H9 (cell line): Measurements from ENCODE around the gene SCCPDH. TPM values are rescaled to one million over a fixed set of nuclear protein-coding genes. Genes with fewer than 3 reads are reported as not detected.

Experiments
- DNase-seq: peaks from one replicate; pipeline ENCODE4 v3.0.0-alpha.2; 2017
- H2AFZ ChIP-seq: one replicate; pipeline ENCODE4 v1.6.1; 2013; ENCODE audit warnings: mild to moderate bottlenecking, low read length, control low read depth, moderate library complexity
- H2AK5ac ChIP-seq: 2 replicates; pipeline ENCODE4 v1.6.1; 2013; ENCODE audit warnings: low read length, control low read depth, mixed read lengths; ENCODE audit not compliant: insufficient read length
- H2BK120ac ChIP-seq: one replicate; pipeline ENCODE4 v1.6.1; 2013; ENCODE audit warnings: low read depth, mild to moderate bottlenecking, low read length, control low read depth, inconsistent platforms; ENCODE audit not compliant: poor library complexity, severe bottlenecking
- H2BK12ac ChIP-seq: 2 replicates; pipeline ENCODE4 v1.6.1; 2013; ENCODE audit warnings: low read length, control low read depth, mixed read lengths, low read depth; ENCODE audit not compliant: insufficient read length
- H2BK15ac ChIP-seq: 2 replicates; pipeline ENCODE4 v1.6.1; 2013; ENCODE audit warnings: low read depth, low read length, control low read depth
- H2BK20ac ChIP-seq: one replicate; pipeline ENCODE4 v1.6.1; 2013; ENCODE audit warnings: low read depth, mild to moderate bottlenecking, low read length, control low read depth, inconsistent platforms; ENCODE audit not compliant: poor library complexity, severe bottlenecking
- H2BK5ac ChIP-seq: 2 replicates; pipeline ENCODE4 v1.6.1; 2013; ENCODE audit warnings: low read length, control low read depth, mixed read lengths; ENCODE audit not compliant: insufficient read length
- H3K14ac ChIP-seq: 2 replicates; pipeline ENCODE4 v1.6.1; 2013; ENCODE audit warnings: low read length, control low read depth; ENCODE audit not compliant: insufficient read depth
- H3K18ac ChIP-seq: 2 replicates; pipeline ENCODE4 v1.6.1; 2013; ENCODE audit warnings: low read depth, mild to moderate bottlenecking, mixed read lengths, low read length, control low read depth; ENCODE audit not compliant: insufficient read length
- H3K23ac ChIP-seq: 2 replicates; pipeline ENCODE4 v1.6.1; 2013; ENCODE audit warnings: low read length, control low read depth, mixed read lengths, low read depth; ENCODE audit not compliant: insufficient read length
- H3K23me2 ChIP-seq: 2 replicates; pipeline ENCODE4 v1.6.1; 2013; ENCODE audit warnings: low read depth, mild to moderate bottlenecking, mixed read lengths, low read length, control low read depth; ENCODE audit not compliant: insufficient read length, poor library complexity, severe bottlenecking
- H3K27ac ChIP-seq: 2 replicates; pipeline ENCODE4 v1.5.1; 2013; ENCODE audit warnings: low read length, control low read depth, mixed read lengths, low read depth; ENCODE audit not compliant: insufficient read length
- H3K27me3 ChIP-seq: 2 replicates; pipeline ENCODE4 v1.6.1; 2013; ENCODE audit warnings: low read length, control low read depth, inconsistent platforms; ENCODE audit not compliant: insufficient read depth
- H3K4ac ChIP-seq: 2 replicates; pipeline ENCODE4 v1.6.1; 2013; ENCODE audit warnings: low read depth, mild to moderate bottlenecking, control low read depth, inconsistent platforms, low read length, moderate library complexity
- H3K4me1 ChIP-seq: 2 replicates; pipeline ENCODE4 v1.6.1; 2013; ENCODE audit warnings: low read length, control low read depth, inconsistent platforms; ENCODE audit not compliant: insufficient read depth
- H3K4me2 ChIP-seq: 2 replicates; pipeline ENCODE4 v1.6.1; 2013; ENCODE audit warnings: low read length, control low read depth, mixed read lengths; ENCODE audit not compliant: insufficient read length, insufficient read depth
- H3K56ac ChIP-seq: 2 replicates; pipeline ENCODE4 v1.6.1; 2013; ENCODE audit warnings: low read depth, mild to moderate bottlenecking, mixed read lengths, low read length, control low read depth; ENCODE audit not compliant: insufficient read length
- H3K79me1 ChIP-seq: 2 replicates; pipeline ENCODE4 v1.6.1; 2013; ENCODE audit warnings: low read depth, mild to moderate bottlenecking, moderate library complexity, low read length, control low read depth, inconsistent platforms; ENCODE audit not compliant: insufficient read depth, poor library complexity, severe bottlenecking
- H3K79me2 ChIP-seq: 2 replicates; pipeline ENCODE4 v1.6.1; 2013; ENCODE audit warnings: low read length, control low read depth, inconsistent platforms; ENCODE audit not compliant: insufficient read depth
- H3K9ac ChIP-seq: 2 replicates; pipeline ENCODE4 v1.6.1; 2013; ENCODE audit warnings: low read length, control low read depth, mixed read lengths; ENCODE audit not compliant: insufficient read length; ENCODE audit errors: extremely low read depth
- H3K9me3 ChIP-seq: one replicate; pipeline ENCODE4 v1.6.1; 2013; ENCODE audit warnings: low read depth, low read length, inconsistent platforms; ENCODE audit not compliant: control insufficient read depth
- H3T11ph ChIP-seq: one replicate; pipeline ENCODE4 v1.6.1; 2013; ENCODE audit warnings: mild to moderate bottlenecking, low read length, control low read depth, inconsistent platforms
- H4K20me1 ChIP-seq: one replicate; pipeline ENCODE4 v1.6.1; 2013; ENCODE audit not compliant: control insufficient read depth, insufficient read length, insufficient read depth
- H4K5ac ChIP-seq: 2 replicates; pipeline ENCODE4 v1.6.1; 2013; ENCODE audit warnings: low read depth, mild to moderate bottlenecking, mixed read lengths, low read length, control low read depth; ENCODE audit not compliant: insufficient read length
- H4K8ac ChIP-seq: replicated peaks from 2 replicates; pipeline ENCODE4 v1.6.1; 2013; ENCODE audit warnings: low read length, control low read depth, mixed read lengths, low read depth; ENCODE audit not compliant: insufficient read length
- H4K91ac ChIP-seq: 2 replicates; pipeline ENCODE4 v1.6.1; 2013; ENCODE audit warnings: low read depth, mild to moderate bottlenecking, moderate library complexity, mixed read lengths, low read length, control low read depth; ENCODE audit not compliant: insufficient read length
- H3K27ac Mint-ChIP-seq, 3 experiments: 2 replicates in 2 of 3; 3 replicates in 1 of 3; pipeline ENCODE4 v1.8.0; 2020 to 2021; ENCODE audit warnings: mixed read lengths in 3 of 3, mild to moderate bottlenecking in 1 of 3, moderate library complexity in 1 of 3
- H3K27me3 Mint-ChIP-seq: 2 replicates; pipeline ENCODE4 v1.8.0; 2021; ENCODE audit warnings: low read depth, mild to moderate bottlenecking, moderate library complexity, mixed read lengths
- H3K36me3 Mint-ChIP-seq, 3 experiments: 2 replicates in 2 of 3; 3 replicates in 1 of 3; pipeline ENCODE4 v1.8.0; 2020 to 2021; ENCODE audit warnings: low read depth in 3 of 3, mixed read lengths in 3 of 3; ENCODE audit not compliant: insufficient read depth in 1 of 3
- H3K4me1 Mint-ChIP-seq, 2 experiments: 2 replicates each; pipeline ENCODE4 v1.8.0; 2020; ENCODE audit warnings: mixed read lengths in 2 of 2
- H3K4me3 Mint-ChIP-seq, 2 experiments: 2 replicates in 1 of 2; 3 replicates in 1 of 2; pipeline ENCODE4 v1.8.0; 2020 to 2021; ENCODE audit warnings: mild to moderate bottlenecking in 2 of 2, mixed read lengths in 2 of 2, moderate library complexity in 1 of 2
- H3K9me3 Mint-ChIP-seq, 2 experiments: 2 replicates in 1 of 2; 3 replicates in 1 of 2; pipeline ENCODE4 v1.8.0; 2020; ENCODE audit warnings: mild to moderate bottlenecking in 2 of 2, mixed read lengths in 2 of 2, moderate library complexity in 1 of 2
- CTCF ChIP-seq: fragments of 200-600 bp; sonication (generic); conservative IDR thresholded peaks from 3 replicates; pipeline ENCODE4 v1.8.0; 2021; ENCODE audit warnings: antibody characterized with exemption, mild to moderate bottlenecking
- WGBS: extraction: QIAGEN DNeasy Blood & Tissue Kit; methylation state at CpG from one replicate; pipeline ENCODE4 v1.1.7; 2013; ENCODE audit warnings: missing lambda C conversion rate, low lambda C conversion rate, mixed read lengths; ENCODE audit not compliant: insufficient read length; ENCODE audit errors: extremely low coverage; 5-methylcytosine and 5-hydroxymethylcytosine counted together
- total RNA-seq: library from RNA; stranded (reverse); gene quantifications from 2 replicates; pipeline ENCODE4 v1.2.1, GENCODE V29; 2021

The SCCPDH gene
- total RNA-seq, 1 experiment from 2014 or later: 20.7 TPM

GRCh38 chr1:246791303-246791918, 67.2 kb downstream of the SCCPDH start:
- Mint-ChIP-seq H3K27ac (no peak overlapping the region), H3K9me3 (peaks cover 0 to 4% of the 10 kb centered on the region in 2 experiments; a peak in 1 of 5 replicates), H3K4me3 (no peak overlapping the region), H3K27me3 (peaks cover 5% of the 10 kb centered on the region; the same call in 1 of the 2 replicates), H3K36me3 (peaks cover 0 to 2% (median 0%) of the 10 kb centered on the region in 3 experiments; a peak in 1 of 7 replicates), H3K4me1 (peaks cover 24 to 48% of the 10 kb centered on the region in 2 experiments)
- Histone ChIP-seq H3K4me1 (peaks cover 13% of the 10 kb centered on the region; the same call in 1 of the 2 replicates), H3K9ac (no peak overlapping the region), H2BK5ac (no peak overlapping the region), H2BK12ac (no peak overlapping the region), H3K18ac (no peak overlapping the region), H2BK15ac (no peak overlapping the region), H3K79me2 (no peaks in the 10 kb centered on the region), H2AFZ (no peak overlapping the region), H4K8ac (no peak overlapping the region), H4K5ac (no peak overlapping the region), H2AK5ac (no peak overlapping the region), H3K56ac (no peak overlapping the region), H3K27ac (no peak overlapping the region), H3K23ac (no peak overlapping the region), H2BK120ac (no peak overlapping the region), H2BK20ac (no peak overlapping the region), H4K20me1 (no peaks in the 10 kb centered on the region), H3T11ph (no peak overlapping the region), H3K27me3 (no peaks in the 10 kb centered on the region), H3K14ac (no peak overlapping the region; the same call in 1 of the 2 replicates), H3K4ac (no peak overlapping the region), H3K23me2 (peaks cover 6% of the 10 kb centered on the region), H3K79me1 (no peaks in the 10 kb centered on the region), H4K91ac (no peak overlapping the region), H3K4me2 (no peak overlapping the region), H3K9me3 (no peaks in the 10 kb centered on the region)
- WGBS: no CpG with 5 or more reads among the region's 17 CpGs
- no peak for DNase-seq
- no peak for TF ChIP-seq CTCF
